Neural cell (in vitro differentiated cells): ENCODE results near the gene MAP3K13.

Source experiments
- EP300 ChIP-seq: fragments of 450-650 bp; conservative IDR thresholded peaks from 2 replicates; pipeline ENCODE4 v1.6.1; 2014; ENCODE audit warnings: antibody characterized with exemption, mild to moderate bottlenecking, moderate library complexity; ENCODE audit not compliant: poor library complexity, severe bottlenecking
- EZH2 ChIP-seq: fragments of 200-600, 300-800 bp; shearing (Covaris generic), sonication (generic); IDR thresholded peaks from 2 replicates; pipeline ENCODE4 v1.6.1; 2014; ENCODE audit warnings: antibody characterized with exemption, low read length, borderline replicate concordance, mild to moderate bottlenecking; ENCODE audit not compliant: insufficient read depth, poor library complexity, severe bottlenecking
- POLR2AphosphoS5 ChIP-seq: IDR thresholded peaks from 2 replicates; pipeline ENCODE4 v1.6.1; 2012
- TF ChIP-seq, protein P1 (sequence below): fragments of 450-650 bp; IDR thresholded peaks from 2 replicates; pipeline ENCODE4 v1.5.1; 2014; ENCODE audit warnings: antibody characterized with exemption, mild to moderate bottlenecking, moderate library complexity; ENCODE audit not compliant: poor library complexity, severe bottlenecking

DNA sequence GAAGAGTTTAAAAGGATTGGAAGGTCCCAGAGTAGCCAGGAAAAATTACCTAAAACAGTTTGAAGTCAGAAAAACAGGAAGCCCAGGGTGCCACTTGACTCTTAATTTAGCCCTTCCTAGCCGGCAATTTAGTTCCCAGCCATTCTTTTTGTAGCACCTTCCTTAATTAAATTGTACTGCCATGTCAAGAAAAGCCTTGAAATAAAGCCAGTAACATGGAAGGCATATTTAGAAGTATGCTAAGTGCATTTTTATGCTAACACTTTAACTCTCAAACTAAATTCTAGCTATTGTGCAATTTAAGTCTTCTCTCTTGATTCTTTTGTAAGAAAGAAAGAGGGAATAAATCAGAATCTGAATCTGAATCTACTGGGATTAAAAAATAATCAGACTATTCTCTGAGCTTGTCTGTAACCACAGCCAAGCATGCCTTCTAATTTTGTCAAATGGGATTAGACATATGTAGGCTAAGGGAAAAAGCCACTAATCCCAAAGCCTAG, 43.2 kb downstream of the MAP3K13 start:
- TF ChIP-seq EP300 (no peak), EZH2 (no peak), POLR2AphosphoS5 (no peak)
- TF ChIP-seq, protein P1, sequence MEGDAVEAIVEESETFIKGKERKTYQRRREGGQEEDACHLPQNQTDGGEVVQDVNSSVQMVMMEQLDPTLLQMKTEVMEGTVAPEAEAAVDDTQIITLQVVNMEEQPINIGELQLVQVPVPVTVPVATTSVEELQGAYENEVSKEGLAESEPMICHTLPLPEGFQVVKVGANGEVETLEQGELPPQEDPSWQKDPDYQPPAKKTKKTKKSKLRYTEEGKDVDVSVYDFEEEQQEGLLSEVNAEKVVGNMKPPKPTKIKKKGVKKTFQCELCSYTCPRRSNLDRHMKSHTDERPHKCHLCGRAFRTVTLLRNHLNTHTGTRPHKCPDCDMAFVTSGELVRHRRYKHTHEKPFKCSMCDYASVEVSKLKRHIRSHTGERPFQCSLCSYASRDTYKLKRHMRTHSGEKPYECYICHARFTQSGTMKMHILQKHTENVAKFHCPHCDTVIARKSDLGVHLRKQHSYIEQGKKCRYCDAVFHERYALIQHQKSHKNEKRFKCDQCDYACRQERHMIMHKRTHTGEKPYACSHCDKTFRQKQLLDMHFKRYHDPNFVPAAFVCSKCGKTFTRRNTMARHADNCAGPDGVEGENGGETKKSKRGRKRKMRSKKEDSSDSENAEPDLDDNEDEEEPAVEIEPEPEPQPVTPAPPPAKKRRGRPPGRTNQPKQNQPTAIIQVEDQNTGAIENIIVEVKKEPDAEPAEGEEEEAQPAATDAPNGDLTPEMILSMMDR = no peak
